GM10266 (cell line): ENCODE data around the gene SOX6.
"Not testable (repeated sequence)": the region's sequence is repeated elsewhere in the genome, so short reads cannot be mapped to it uniquely, and the experiment has no call there.

Experiments used
- DNase-seq: peaks from one replicate; pipeline ENCODE4 v3.0.0; 2012; ENCODE audit errors: extremely low spot score
- CTCF ChIP-seq: IDR thresholded peaks from 2 replicates; pipeline ENCODE4 v1.5.1; 2012; ENCODE audit warnings: mild to moderate bottlenecking, low read depth; ENCODE audit not compliant: control insufficient read depth, insufficient read depth; ENCODE audit errors: missing control alignments

Gene SOX6

GRCh38 chr11:16380941-16381568, 24.7 kb upstream of the SOX6 start:
- no peak for TF ChIP-seq CTCF
- DNase-seq, result no peak

- TF ChIP-seq CTCF, result no peak
- no peak for DNase-seq
These were observed 22.6 kb upstream of the SOX6 start for GRCh38 chr11:16378906-16379305.

GRCh38 chr11:16377746-16378145, 21.4 kb upstream of the SOX6 start:
- no peak for DNase-seq
- no peak for TF ChIP-seq CTCF

GRCh38 chr11:16375664-16376063, 19.3 kb upstream of the SOX6 start:
- not testable (repeated sequence) for DNase-seq

GRCh38 chr11:16373768-16374167, 17.4 kb upstream of the SOX6 start:
- TF ChIP-seq CTCF, result no peak
- no peak for DNase-seq

- TF ChIP-seq CTCF, result no peak
- DNase-seq, result no peak
These were observed 16.0 kb upstream of the SOX6 start for GRCh38 chr11:16372355-16372754.

GRCh38 chr11:16367252-16367651, 10.9 kb upstream of the SOX6 start:
- TF ChIP-seq CTCF, result no peak

More at GRCh38 chr11:16367252-16367651, 10.9 kb upstream of the SOX6 start:
- no peak for DNase-seq
